ENCODE measurements around the gene SKI.
"Not testable (repeated sequence)": the region's sequence is repeated elsewhere in the genome, so short reads cannot be mapped to it uniquely, and the experiment has no call there.

The SKI gene

DNA sequence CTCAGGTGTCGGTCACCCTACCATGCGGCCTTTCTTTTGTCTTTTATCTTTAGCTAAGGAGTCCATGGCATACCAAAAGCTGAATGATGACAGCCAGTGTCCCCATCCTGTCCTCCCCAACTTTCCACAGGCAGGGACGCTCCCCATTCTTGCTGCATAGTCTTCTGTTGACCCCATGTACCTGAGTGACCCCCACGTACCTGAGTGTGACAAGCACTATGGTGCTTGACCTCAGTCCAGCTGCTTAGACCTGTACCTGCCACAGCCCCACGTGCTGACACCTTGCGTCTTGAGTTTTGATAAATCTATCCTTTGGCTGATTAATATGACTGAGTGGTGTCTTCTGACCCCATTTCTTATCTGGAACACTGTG lies 26.9 kb downstream of the SKI start:
- no peak for DNase-seq (ENCODE audit: low read depth)
- no peak overlapping the region for H3K4me3 ChIP-seq (ENCODE audit: low read depth, low read length)

DNA sequence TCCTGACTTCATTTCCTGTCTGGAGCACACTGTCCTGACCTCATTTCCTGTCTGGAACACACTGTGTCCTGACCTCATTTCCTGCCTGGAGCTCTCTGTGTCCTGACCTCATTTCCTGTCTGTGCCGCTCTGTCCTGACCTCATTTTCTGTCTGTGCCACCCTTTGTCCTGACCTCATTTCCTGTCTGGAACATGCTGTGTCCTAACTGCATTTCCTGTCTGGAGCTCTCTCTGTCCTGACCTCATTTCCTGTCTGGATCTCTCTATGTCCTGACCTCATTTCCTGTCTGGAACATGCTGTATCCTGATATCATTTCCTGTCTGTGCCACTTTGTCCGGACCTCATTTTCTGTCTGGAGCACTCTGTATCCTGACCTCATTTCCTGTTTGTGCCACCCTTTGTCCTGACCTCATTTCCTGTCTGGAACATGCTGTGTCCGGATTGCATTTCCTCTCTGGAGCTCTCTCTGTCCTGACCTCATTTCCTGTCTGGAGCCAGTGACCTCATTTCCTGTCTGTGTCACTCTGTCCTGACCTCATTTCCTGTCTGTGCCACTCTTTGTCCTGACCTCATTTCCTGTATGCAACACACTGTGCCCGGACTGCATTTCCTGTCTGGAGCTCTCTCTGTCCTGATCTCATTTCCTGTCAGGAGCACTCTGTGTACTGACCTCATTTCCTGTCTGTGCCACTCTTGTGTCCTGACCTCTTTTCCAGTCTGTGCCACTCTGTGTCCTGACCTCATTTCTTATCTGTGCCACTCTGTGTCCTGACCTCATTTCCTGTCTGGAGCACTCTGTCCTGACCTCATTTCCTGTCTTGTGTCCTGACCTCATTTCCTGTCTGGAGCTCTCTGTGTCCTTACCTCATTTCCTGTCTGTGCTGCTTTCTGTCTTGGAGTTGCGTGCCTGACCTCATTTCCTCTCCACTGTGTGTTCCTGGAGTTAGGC lies 27.6 kb downstream of the SKI start:
- no peak for DNase-seq (ENCODE audit: low read depth)
- H3K4me3 ChIP-seq (ENCODE audit: low read depth, low read length): no peak overlapping the region

DNA sequence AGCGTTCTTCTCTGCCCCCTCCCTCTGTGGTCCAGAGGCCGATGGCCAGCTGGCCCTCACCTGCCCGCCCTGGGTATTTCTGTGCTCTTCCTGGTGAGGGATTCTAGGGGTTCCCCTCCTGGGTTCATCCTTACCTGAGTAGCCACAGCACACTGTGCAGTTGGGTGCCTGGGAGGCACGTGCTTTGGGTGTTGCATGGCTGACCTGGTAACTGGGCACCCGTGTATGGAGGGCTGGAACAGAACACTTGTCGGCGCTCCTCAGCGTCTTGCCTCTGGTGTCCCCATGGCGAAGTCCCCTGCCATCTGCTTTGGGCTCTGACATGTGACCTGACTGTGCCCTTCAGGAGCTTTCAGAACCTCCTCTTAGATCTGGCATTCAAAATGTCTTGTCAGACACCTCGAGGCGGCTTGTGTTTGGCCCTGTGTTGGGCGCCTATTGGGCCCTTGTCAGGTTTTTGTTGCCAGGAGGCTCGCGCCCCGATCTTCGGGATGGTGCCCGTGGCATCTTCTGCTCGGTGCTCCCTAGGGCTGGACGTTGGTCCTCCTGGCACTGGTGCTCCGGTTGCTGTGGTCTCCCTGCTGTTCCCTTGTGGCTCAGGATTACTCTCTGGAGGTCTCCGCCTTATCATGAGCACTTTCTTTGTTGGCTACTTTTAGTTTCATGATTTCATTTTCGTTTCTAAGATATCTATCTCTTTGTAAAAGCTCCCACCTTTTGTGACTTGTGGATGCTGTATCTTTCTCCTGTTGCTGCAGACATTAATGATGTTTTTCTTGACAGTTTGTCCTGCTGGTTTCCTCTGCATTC lies 28.5 kb downstream of the SKI start:
- no peak for DNase-seq (ENCODE audit: low read depth)
- H3K4me3 ChIP-seq (ENCODE audit: low read depth, low read length): no peak overlapping the region

DNA sequence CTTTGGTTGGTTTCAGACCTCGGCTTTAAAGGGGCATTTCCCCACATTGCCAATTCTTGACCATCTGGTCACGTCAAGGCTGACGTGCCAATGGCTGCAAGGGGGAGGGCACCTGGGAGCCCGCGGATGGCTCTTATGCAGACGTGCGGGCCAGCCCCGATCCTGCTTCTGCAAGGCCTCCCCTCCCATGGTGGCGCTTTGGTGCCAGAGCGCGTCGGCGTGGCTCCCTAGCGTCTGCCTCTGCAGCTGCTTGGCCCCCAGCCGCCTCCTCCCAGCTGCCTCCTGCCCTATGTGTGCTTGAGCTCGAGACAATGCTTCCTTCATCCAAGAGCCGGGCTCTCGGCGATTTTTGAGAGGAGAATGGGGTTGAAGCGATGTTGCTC lies 29.1 kb downstream of the SKI start:
- DNase-seq (ENCODE audit: low read depth): no peak
- H3K4me3 ChIP-seq (ENCODE audit: low read depth, low read length): no peak overlapping the region

DNA sequence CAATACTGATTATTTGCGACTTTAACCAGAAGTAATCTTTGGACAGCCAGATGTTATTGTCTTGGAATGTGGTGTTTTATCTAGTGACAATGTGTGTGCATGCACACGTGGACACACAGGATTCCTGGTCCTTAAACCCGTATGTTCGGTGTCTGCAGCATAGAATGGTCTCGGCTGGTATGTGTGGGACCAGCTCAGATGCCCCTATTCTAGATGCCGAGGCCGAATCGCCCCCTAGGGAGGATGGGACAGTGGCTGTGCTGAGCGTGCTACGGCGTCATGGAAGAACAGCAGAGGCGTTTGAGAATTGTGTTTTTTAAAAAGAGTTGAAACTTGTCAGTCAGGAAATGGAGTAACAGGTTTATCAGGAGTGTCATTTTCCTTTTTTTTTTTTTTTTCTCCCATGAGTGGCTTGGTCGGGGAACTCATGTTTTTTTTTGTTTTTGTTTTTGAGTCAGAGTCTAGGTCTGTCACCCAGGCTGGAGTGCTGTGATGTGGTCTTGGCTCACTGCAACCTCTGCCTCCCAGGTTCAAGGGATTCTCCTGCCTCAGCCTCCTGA lies 30.1 kb downstream of the SKI start:
- no peak for DNase-seq (ENCODE audit: low read depth)
- no peak overlapping the region for H3K4me3 ChIP-seq (ENCODE audit: low read depth, low read length)

DNA sequence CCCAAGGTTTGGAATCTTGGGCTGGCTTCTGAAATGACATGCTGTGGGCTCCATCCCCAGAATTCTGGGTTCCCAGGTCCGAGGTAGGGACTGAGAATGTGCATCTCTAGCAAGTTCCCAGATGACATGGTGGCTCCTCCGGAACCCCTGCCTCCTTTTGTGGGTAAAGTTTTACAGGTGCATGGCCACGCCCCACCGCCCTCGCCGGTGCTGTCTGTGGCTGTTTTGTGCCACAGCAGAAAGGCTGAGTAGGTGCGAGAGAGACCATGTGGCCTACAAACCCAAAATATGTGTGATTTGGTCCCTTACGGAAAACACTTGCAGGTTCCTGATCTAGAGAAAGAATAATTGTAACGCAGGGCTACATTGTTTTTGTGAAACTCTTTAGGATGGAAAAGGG lies 30.9 kb downstream of the SKI start:
- no peak for DNase-seq (ENCODE audit: low read depth)
- H3K4me3 ChIP-seq (ENCODE audit: low read depth, low read length): no peak overlapping the region

DNA sequence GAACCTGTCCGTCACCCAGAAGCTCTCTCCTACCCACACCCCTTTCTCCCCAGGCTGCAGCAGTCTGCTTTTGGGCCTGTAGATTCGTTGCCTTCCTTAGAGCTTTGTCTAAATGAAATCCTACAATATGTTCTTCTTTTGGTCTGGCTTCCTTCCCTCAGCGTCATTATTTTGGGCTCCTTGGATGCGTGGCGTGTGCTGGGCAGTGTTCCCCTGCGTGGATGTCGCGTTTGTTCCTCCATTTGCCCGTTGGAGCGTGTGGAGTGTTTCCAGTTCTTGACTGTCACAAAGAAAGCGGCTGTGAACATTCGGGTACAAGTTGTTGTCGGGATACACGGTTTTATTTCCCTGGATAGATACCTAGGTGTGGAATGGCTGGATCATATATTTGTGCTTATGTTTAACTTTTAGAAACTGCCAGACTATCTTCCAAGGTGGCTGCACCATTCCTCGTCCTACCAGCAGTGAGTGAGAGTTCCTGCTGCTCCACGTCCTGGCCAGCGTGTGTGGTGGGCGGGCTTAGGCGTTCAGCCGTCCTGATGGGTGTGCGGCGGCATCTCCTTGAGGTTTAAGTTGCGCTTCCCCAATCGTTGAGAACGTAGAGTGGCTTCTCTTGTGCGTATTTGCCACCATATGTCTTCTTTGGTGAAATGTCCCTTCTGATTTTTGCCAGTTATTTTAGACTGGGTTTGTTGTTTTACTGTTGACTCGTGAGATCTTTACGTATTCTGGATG lies 31.7 kb downstream of the SKI start:
- H3K4me3 ChIP-seq (ENCODE audit: low read depth, low read length): no peak overlapping the region
- DNase-seq (ENCODE audit: low read depth): no peak

DNA sequence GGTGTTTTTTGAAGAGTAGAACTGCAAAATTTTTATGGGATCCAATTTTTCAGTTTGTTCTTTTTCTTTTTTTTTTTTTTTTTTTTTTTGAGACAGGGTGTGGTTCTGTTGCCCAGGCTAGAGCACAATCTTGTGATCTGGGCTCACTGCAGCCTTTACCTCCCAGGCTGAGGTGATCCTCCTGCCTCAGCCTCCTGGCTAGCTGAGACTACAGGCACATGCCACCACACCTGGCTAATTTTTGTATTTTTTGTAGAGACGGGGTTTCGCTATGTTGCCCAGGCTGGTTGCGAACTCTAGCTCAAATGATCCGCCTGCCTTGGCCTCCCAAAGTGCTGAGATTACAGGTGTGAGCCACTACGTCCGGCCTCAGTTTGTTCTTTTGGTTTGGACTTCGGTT lies 32.4 kb downstream of the SKI start:
- not testable (repeated sequence) for H3K4me3 ChIP-seq (ENCODE audit: low read depth, low read length); DNase-seq (ENCODE audit: low read depth)

DNA sequence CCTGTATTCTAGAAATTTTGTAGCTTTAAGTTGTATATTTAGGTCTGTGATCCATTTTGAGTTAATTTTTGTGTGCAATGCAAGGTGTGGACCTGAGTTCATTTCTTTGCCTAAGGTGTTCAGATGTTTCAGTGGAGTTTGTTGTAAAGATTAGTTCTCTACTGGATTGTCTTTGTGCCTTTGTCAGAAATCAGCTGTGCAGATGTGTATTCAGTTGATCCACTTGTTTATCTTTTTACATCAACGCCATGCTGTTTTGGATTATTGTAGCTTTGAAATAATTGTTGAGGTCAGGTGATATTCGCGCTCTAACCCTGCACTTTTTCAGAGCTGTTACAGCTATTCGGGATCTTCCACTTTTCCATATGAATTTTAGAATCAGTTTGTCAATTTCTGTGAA lies 32.8 kb downstream of the SKI start:
- DNase-seq (ENCODE audit: low read depth): no peak
- H3K4me3 ChIP-seq (ENCODE audit: low read depth, low read length): no peak overlapping the region

DNA sequence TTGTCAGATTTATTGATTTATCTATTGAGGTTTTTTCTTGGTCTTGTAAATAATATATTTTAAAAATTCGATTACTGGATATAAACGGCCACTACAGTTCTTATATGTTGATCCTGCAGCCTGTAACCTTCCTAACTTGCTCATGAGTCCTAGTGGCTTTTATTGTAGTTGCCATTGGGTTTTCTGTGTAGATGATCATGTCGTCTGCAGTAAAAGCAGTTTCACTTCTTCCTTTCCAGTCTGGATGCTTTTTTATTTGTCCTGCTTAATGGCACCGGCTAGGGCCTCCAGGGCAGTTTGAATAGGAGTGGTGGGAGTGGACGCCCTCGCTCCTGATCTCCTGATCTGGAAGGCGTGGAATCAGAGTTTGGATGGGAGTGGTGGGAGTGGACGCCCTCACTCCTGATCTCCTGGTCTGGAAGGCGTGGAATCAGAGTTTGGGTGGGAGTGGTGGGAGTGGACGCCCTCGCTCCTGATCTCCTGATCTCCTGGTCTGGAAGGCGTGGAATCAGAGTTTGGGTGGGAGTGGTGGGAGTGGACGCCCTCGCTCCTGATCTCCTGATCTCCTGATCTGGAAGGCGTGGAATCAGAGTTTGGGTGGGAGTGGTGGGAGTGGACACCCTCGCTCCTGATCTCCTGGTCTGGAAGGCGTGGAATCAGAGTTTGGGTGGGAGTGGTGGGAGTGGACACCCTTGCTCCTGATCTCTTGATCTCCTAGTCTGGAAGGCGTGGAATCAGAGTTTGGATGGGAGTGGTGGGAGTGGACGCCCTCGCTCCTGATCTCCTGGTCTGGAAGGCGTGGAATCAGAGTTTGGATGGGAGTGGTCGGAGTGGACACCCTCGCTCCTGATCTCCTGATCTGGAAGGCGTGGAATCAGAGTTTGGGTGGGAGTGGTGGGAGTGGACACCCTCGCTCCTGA lies 33.6 kb downstream of the SKI start:
- DNase-seq (ENCODE audit: low read depth); H3K4me3 ChIP-seq (ENCODE audit: low read depth, low read length): not testable (repeated sequence)

DNA sequence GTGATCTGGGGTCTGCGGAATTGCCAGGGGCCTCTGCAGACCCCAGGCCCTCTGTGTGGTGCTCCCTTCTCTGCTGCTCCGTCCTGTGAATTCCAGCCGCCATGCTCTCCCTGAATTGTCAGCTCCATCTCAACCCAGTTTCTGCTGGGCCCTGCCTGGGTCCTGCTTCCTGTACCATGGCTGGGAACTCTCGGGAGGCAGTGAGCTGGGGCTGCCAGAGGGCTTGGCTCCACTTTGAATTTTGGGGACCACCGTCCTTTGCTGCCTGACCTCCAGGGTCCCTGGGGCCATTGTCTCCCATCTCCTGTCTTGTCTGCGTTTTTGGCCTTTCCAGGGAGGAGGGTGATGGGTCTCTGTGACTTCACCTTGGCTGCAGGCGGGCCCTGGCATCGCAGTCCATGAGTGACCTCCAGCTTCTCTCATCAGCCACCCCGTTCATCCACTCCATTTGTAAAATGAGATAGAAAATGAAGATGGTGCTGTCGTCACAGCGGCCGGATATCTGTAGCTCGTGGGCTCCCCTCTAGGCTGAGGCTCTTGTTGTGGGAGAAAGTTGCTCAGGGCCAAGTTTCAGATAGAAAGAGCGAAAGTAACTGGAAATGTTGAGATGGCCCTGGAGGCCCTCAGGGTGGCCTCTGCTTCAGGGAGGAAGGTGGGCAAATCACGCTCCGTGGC lies 38.3 kb downstream of the SKI start:
- no peak for DNase-seq (ENCODE audit: low read depth)
- H3K4me3 ChIP-seq (ENCODE audit: low read depth, low read length): no peak overlapping the region

DNA sequence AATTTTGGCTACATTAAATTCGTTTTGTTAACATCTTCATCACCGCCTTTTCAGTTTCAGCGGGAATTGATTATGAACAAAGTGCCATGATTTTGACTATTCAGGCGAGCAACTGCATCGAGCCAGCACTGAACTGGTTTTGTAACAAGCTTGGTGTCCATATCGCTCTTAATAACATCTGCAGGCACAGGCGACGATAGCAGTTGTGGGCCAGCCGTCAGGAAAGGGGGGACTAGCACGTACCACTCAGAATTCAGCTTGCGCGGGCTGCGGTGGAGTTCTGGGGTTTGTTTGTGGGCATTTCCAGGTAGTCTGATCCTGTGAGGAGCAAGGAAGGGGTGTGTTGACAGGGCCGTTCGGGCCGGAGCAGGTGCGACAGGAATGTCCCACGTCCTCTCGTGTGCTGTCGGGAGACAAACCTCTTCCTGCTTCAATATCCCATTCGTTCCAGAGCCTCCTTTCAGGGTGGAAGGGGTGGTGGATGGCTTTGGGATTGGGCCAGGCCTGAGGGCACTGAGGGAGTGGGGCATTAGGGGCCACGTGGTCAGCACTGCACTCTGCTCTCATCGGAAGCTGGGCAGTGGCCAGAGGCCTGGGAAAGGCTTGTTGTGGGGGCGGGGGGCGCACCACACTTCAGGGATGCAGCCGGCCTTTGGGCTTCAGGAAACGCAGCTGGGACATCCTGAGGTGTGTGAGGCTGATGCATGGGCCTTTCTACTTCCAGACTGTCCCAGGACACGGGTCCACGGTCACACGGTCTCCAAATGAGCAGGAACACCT lies 39.1 kb downstream of the SKI start:
- DNase-seq (ENCODE audit: low read depth): no peak
- H3K4me3 ChIP-seq (ENCODE audit: low read depth, low read length): no peak overlapping the region

DNA sequence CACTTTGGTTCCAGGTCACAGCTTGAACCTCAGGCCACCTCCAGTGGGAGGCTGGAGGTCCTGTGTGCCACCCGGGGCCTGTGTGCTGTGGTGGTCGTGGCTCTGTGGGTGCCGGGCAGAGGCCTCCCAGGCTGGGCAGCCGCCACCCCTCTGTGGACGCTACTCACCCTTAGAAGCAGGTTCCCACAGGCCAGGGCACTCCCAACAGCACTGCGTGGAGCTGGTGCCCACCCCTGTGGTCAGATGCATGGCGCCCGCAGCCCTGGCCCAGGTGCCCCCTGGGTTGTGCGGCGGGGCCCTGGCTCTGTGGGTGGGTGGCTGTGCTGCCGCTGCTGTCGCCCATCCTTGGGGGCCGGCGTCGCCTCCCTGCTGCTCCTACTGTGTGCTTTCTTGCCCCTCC lies 39.7 kb downstream of the SKI start:
- no peak overlapping the region for H3K4me3 ChIP-seq (ENCODE audit: low read depth, low read length)

DNA sequence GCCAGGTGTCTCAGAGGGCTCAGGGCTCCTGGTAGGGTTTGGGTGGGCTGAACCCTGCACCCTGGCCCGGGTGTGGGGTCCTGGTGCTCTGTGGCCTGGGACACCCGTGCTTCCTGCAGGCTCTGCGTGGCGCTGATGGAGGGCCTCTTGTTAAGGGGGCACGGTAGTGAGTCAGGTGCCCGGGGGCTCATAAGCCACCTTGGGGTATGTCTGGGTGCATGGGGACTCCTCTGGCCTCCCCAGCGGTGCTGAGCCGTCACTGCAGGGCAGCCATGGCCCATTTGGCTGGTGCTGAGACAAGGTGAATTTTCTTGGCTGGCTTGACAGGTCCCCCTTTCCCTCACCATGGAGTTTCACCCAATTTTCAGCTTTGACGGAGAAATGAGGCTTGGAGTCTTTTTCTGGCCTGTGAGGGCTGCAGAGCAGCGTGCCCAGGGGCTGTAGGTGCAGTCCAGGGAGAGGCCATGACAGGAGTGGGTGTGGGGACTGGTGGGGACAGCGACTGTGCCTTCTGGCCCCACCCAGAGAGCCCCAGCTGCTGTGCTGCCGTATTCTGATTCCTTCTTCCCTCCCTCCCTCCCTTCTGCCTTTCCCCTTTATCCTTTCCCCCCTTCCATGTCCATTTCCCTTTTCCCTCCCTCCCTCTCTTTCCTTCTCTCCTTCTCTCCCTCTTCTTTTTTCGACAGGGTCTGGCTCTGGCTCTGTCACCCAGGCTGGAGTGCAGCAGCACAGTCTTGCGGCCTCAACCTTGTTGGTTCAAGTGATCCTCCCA lies 40.4 kb downstream of the SKI start:
- DNase-seq (ENCODE audit: low read depth): no peak
- H3K4me3 ChIP-seq (ENCODE audit: low read depth, low read length): no peak overlapping the region

More for the DNA sequence above, 39.7 kb downstream of the SKI start:
- no peak for DNase-seq (ENCODE audit: low read depth)

DNA sequence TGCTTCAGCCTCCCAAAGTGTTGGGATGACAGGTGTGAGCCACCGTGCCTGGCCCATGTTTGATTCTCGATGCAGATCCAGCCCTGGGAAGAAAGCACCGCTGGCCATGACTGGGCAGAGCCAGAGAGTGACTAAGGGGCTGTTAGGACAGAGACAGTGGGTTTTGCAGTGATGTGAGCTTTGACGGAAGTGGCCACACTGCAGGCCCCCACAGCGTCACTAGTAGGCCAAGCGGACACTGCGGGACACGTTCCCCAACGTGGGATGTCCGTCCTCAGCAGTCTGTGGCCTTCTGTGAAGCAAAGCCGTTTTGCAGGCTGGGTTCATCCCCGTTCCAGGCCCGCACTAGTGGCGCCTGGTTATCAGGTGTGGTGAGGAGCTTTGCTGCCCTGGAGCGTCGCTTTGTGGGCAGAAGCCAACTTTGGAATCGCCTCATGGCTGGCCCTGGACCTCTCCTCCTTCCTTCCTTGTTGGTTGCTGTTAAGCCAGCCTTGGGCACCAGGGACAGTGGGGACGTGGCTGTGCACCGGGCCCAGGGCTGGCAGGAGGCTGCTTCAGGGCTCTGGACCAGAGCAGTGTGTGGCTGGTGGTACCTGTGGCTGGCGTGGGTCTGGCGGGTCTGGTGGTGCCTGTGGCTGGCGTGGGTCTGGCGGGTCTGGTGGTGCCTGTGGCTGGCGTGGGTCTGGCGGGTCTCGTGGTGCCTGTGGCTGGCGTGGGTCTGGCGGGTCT lies 41.2 kb downstream of the SKI start:
- H3K4me3 ChIP-seq (ENCODE audit: low read depth, low read length): no peak overlapping the region
- DNase-seq (ENCODE audit: low read depth): no peak

DNA sequence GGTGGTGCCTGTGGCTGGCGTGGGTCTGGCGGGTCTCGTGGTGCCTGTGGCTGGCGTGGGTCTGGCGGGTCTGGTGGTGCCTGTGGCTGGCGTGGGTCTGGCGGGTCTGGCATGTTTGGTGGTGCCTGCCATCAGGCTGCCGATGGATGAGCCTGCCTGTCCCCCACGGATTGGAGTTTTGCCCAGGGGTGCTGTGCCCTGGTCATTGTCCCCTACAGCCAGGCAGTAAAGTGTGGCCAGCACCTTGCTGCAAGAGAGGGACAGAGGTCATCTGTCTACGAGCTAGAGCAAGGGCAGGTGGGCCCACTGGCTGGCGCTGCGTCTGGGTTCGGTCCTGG lies 41.8 kb downstream of the SKI start:
- H3K4me3 ChIP-seq (ENCODE audit: low read depth, low read length): no peak overlapping the region
- no peak for DNase-seq (ENCODE audit: low read depth)
